DND-41 (cell line): ENCODE results near the gene AMN1.

Experiments
- ATAC-seq: fragments of 200-7000 bp; cut with Tn5 transposase; 3 replicates; pipeline ENCODE4 v1.9.1; 2021; ENCODE audit warnings: low read depth; ENCODE audit not compliant: insufficient read depth
- DNase-seq: peaks from one replicate; pipeline ENCODE4 v3.0.0-alpha.2; 2020
- H2AFZ ChIP-seq: 2 replicates; pipeline ENCODE4 v1.6.0; 2012; ENCODE audit warnings: low read depth, low read length
- H3K27ac ChIP-seq: 2 replicates; pipeline ENCODE4 v1.5.1; 2012; ENCODE audit warnings: low read length, inconsistent platforms
- H3K27me3 ChIP-seq: fragments of 200-600 bp; sonication (generic); 2 replicates; pipeline ENCODE4 v1.6.0; 2012; ENCODE audit warnings: low read length, mild to moderate bottlenecking, inconsistent platforms; ENCODE audit not compliant: insufficient read depth, poor library complexity
- H3K36me3 ChIP-seq: 2 replicates; pipeline ENCODE4 v1.5.1; 2012; ENCODE audit warnings: low read length, inconsistent platforms; ENCODE audit not compliant: insufficient read depth
- H3K4me1 ChIP-seq: 2 replicates; pipeline ENCODE4 v1.5.1; 2012; ENCODE audit warnings: mild to moderate bottlenecking, low read length; ENCODE audit not compliant: insufficient read depth
- H3K4me2 ChIP-seq: 2 replicates; pipeline ENCODE4 v1.6.0; 2012; ENCODE audit warnings: mild to moderate bottlenecking, moderate library complexity, low read length, inconsistent platforms; ENCODE audit not compliant: insufficient read depth
- H3K4me3 ChIP-seq, 2 experiments: fragments of 200-600 bp in 1 of 2; shearing (Covaris generic) in 1 of 2; 2 replicates each; pipeline ENCODE4 v1.5.1; 2012 to 2016; ENCODE audit warnings: inconsistent platforms in 2 of 2, low read length in 2 of 2, mild to moderate bottlenecking in 2 of 2, low read depth in 1 of 2, moderate library complexity in 1 of 2
- H3K79me2 ChIP-seq: 2 replicates; pipeline ENCODE4 v1.6.0; 2012; ENCODE audit warnings: low read length, inconsistent platforms; ENCODE audit not compliant: insufficient read depth
- H3K9ac ChIP-seq: 2 replicates; pipeline ENCODE4 v1.6.0; 2012; ENCODE audit warnings: low read depth, mild to moderate bottlenecking, inconsistent platforms, low read length, moderate library complexity
- H3K9me3 ChIP-seq: 2 replicates; pipeline ENCODE4 v1.5.1; 2012; ENCODE audit warnings: low read length, moderate library complexity, mild to moderate bottlenecking, inconsistent platforms; ENCODE audit not compliant: insufficient read depth, severe bottlenecking
- H4K20me1 ChIP-seq: 2 replicates; pipeline ENCODE4 v1.6.0; 2012; ENCODE audit warnings: low read length; ENCODE audit not compliant: insufficient read depth
- CTCF ChIP-seq: IDR thresholded peaks from 2 replicates; pipeline ENCODE4 v1.5.1; 2012; ENCODE audit warnings: borderline replicate concordance, low read length, moderate library complexity, mild to moderate bottlenecking; ENCODE audit not compliant: poor library complexity, severe bottlenecking; ENCODE audit errors: extremely low read depth
- EZH2 ChIP-seq: IDR thresholded peaks from 3 replicates; pipeline ENCODE4 v1.6.1; 2012; ENCODE audit warnings: borderline replicate concordance, low read depth, mild to moderate bottlenecking, moderate library complexity, low read length, inconsistent platforms; ENCODE audit not compliant: severe bottlenecking

AMN1 gene

GRCh38 chr12:31728917-31729640 lies at the start of gene AMN1:
TSS of gene AMN1 (minus strand) at chr12:31729021. CDS start at chr12:31729008, 13 bp downstream.
- no peaks in the 10 kb centered on the region for H3K27me3 ChIP-seq
- H3K9ac ChIP-seq = peak within 1 kb of the TSS; percentile 86
- H3K79me2 ChIP-seq = peaks cover 32% of the 10 kb centered on the region
- H3K36me3 ChIP-seq = no peaks in the 10 kb centered on the region
- H3K27ac ChIP-seq = peak within 1 kb of the TSS; percentile 93
- H2AFZ ChIP-seq = peak within 1 kb of the TSS; percentile 84
- peaks cover 38% of the 10 kb centered on the region for H3K4me1 ChIP-seq
- ATAC-seq (peak; percentile 95), DNase-seq (peak; percentile 100)
- H3K9me3 ChIP-seq = no peaks in the 10 kb centered on the region
- H3K4me3 ChIP-seq = peak within 1 kb of the TSS; percentile 51 to 68
- H3K4me2 ChIP-seq = peak within 1 kb of the TSS; percentile 71
- TF ChIP-seq CTCF (no peak), EZH2 (no peak)
- no peaks in the 10 kb centered on the region for H4K20me1 ChIP-seq

- no peaks in the 10 kb centered on the region for H3K4me1 ChIP-seq
- ATAC-seq (peak; percentile 49; the same call in 1 of the 3 replicates), DNase-seq (no peak)
- H2AFZ ChIP-seq = no peak overlapping the region
- no peak overlapping the region for H3K4me3 ChIP-seq
- no peaks in the 10 kb centered on the region for H3K27me3 ChIP-seq
- no peak overlapping the region for H3K4me2 ChIP-seq
- no peaks in the 10 kb centered on the region for H3K9me3 ChIP-seq
- no peak overlapping the region for H3K27ac ChIP-seq
- no peak overlapping the region for H3K9ac ChIP-seq
- no peaks in the 10 kb centered on the region for H3K36me3 ChIP-seq
- no peak for TF ChIP-seq EZH2
- no peak for TF ChIP-seq CTCF
- no peaks in the 10 kb centered on the region for H3K79me2 ChIP-seq
- no peaks in the 10 kb centered on the region for H4K20me1 ChIP-seq
Observed at GRCh38 chr12:31773867-31774266, 45.0 kb upstream of the AMN1 start.

- Histone ChIP-seq H3K27ac (no peak overlapping the region), H3K4me2 (no peak overlapping the region), H3K9ac (no peak overlapping the region), H2AFZ (peak overlapping the region; percentile 14; the same call in 1 of the 2 replicates), H3K9me3 (no peaks in the 10 kb centered on the region), H3K4me3 (no peak overlapping the region), H3K36me3 (no peaks in the 10 kb centered on the region), H4K20me1 (no peaks in the 10 kb centered on the region), H3K4me1 (no peaks in the 10 kb centered on the region), H3K79me2 (no peaks in the 10 kb centered on the region), H3K27me3 (no peaks in the 10 kb centered on the region)
- ATAC-seq = no peak; the same call in 2 of the 3 replicates
- no peak for DNase-seq
- TF ChIP-seq EZH2 (no peak), CTCF (no peak)
Observed at GRCh38 chr12:31773223-31773750, 44.5 kb upstream of the AMN1 start.
